Germinal center (tissue), 1 donor: Measurements from ENCODE around the gene SCUBE3.

ENCODE experiments used
- DNase-seq: peaks from one replicate; pipeline ENCODE4 v3.0.0; 2012; ENCODE audit warnings: mixed read lengths, low spot score

Gene SCUBE3

DNA sequence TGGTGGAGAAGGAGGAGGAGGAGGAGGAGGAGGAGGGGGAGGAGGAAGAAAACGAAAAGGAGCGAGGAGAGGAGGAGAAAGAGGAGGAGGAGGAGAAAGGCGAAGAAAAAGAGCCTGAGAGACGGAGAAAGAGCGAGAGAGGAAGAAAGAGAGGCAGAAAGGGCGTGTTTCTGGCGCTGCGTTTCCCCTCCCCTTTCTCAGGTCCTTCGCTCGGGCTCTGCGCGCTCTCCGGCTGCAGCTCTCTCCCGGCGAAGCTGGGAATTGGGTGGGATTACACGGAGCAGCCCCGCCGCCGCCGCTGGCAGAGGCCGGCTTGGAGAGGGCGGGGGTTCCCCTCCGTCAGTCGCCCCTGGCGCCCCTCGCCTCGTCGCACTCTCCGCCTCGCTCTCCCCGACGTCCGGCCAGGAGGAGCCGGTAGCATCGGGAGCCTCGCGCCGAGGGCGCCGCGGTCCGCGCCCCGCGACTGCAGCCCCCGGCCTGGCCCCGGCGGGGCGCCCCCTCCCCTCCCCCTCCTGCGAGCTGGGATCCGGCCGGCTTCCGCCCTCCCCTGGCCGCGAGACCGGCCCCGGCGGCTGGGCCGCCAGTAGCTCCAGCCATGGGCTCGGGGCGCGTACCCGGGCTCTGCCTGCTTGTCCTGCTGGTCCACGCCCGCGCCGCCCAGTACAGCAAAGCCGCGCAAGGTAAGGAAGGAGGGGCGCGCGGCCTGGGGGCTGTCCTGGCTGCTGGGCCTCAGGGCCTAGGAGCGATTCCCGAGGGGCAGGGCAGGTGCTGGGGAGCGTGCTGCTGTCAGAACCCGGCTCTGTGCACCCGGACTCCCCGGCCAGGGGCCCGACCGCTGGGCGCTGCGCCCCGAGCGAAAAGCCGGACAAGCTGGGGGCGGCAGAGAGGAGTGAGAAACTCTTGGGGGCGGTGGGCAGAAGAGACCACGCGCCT is at the start of gene SCUBE3:
TSS of gene SCUBE3 (plus strand) at position 133 of the 933 bp plus-strand sequence. CDS start at position 596, 463 bp downstream.
- DNase-seq, result peak; percentile 44

DNA sequence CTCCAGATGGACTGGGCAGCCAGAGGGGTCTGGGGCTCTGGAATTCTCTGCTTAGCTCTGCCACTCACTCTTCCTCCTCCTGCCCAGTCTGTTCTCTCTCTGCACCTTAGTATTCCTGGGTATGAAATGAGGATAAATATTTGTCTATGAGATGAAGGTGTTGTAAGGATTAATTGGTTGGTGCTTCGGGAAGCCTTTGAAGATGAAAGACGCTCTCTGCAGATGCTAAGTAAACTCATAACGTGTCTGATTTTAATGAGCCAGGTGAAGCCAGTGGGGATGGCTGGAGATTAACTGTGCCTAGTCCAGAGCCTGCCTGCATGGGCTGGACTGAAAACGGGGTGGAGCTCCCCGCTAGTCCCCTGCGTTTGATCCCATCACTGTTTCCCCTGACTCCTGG is 49.5 kb upstream of the SCUBE3 start:
- no peak for DNase-seq

DNA sequence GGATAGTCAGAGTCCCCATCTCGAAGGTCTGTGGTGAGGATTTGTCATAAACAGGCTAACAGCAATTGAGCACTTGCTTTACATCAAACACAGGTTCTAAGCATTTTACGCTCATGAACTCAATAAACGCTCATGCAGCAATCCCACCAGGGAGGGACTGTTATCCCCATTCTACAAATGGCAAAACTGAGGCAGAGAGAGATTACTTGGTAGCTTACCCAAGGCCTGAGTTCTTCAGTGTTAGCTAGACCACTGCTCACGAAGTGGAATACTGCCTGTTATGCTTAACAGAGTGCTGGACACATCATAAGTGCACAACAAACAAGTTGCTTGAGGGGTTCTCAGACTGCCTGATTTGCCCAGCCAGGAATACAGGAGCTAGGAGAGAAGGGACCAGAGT is 48.9 kb upstream of the SCUBE3 start:
- DNase-seq, result no peak

DNA sequence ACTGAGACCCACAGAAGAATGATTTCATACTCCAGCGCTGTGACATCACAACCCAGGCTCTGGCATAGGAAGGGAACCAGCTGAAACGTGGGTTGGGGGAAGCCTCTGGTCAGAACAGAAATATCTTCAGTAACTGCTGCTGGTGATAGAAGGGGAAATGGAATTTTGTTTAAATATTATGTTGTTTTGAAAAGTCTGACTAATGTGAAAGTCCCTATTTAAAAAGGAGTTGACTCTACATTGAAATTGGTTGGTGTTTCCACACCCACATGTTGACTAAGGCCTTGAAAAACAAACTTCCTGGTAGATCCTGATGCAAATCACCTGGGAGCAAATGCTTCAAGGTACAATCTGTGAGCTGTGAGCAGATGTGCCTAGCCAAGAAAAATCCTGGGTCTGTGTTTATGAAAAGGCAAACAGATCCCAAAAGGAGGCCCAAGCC is 48.1 kb upstream of the SCUBE3 start:
- DNase-seq, result no peak

DNA sequence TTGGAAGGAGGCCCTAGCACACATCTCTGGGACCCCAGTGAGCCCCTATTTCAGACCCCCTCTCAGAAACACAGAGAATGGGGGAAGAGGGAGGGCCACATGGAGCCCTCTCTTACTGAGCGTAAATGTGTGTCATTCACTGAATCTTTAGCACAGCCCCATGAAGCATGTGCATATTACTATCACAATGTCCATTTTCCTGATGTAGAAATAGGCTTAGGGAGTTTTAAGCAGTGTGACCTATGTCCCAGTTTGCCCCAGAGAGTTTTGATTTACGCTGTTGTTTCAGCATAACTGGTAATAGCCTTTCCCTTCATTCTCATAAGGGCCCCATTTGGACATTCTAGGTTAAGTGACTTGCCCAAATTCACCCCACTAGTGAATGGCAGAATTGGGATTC is 47.6 kb upstream of the SCUBE3 start:
- DNase-seq, result no peak

- no peak for DNase-seq
Observed at GRCh38 chr6:35166520-35166919, 47.2 kb upstream of the SCUBE3 start.

GRCh38 chr6:35167505-35167904 is 46.3 kb upstream of the SCUBE3 start:
- DNase-seq, result no peak

DNA sequence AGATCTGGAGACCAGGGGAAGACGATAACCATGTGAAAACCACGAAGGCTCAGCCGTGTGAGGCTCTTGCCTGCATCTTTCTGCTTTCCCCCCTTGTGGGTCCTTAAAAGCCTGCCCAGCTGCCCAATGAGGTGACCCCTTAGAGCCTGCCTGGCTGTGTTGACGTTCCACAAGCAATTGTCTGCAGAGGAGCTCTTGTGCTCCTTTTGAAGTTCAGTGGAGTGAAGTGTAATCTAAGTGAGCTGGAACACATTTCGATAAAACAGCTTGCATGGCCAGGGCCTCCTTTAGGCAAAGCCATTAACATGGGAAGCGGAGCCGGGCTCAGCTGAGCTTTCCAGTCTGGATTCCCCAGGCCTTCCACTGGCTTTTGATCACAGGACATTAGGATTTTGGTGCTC is 45.3 kb upstream of the SCUBE3 start:
- DNase-seq, result no peak

- DNase-seq, result no peak
Observed at GRCh38 chr6:35170166-35170565, 43.6 kb upstream of the SCUBE3 start.

DNA sequence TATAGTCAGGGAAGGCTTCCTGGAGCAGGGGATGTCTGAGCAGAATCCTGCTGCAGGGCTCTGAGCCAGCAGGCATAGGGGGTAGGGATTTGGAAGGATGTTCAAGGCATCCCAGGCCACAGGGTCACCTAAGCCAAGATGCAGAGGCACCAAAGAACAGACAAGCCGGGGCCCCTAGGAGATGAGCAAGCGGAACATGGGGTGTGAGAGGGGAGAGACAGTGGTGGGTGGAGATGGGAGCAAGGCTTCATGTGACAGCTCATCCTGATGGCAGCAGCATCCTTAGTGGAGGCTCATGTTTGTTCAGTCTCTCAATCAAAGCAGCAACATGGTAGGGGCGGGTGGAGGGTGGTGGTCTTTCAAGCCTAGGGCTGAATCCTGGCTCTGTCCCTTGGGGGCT is 42.9 kb upstream of the SCUBE3 start:
- no peak for DNase-seq

DNA sequence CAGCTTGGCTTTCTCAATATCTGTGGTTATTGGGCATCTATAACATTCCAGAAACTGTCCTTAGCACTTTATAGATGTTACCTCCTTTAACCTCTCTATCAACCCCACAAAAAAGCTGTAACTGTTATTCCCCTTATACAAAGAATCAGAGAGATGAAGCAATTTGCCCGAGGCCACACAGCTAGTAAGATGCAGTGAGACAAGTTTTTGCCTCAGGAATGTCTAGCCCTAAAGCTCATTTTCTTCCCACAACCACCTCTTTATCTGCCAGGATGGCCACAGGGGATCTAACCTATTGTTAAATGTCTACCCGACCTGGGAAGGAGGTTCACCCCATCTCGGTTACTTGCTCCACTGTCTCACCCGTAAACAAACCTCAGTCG is 40.7 kb upstream of the SCUBE3 start:
- no peak for DNase-seq

DNA sequence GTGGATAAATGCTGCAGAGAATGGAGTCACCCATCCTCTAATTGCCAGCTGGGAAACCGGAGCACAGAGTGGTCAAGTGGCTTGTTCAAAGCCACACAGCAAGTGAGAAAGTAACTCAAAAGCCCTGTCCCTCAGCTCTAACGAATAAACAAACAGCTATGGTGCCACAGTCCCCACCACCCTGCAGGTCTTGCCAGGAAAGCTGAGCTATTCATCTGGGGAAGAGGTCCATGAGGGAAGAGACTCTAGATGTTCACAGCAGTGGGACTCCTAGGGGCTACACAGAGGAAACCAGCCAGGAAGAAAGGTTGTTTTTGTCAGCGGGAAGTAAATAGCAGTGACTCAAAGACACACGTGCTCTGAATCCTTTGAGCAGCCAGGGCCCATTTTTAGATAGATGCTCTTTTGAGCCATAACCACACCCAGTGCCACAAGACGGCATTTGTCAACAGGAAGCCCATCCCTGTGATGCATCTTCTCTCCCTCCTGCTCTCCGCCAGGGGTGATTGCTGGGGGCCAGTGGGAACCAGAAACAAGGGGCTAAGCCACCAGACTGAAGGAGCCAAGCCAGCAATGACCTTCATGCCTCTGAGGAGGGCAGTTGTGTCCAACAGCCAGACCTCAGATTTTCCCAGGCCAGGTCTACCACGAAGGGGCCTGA is 40.2 kb upstream of the SCUBE3 start:
- DNase-seq, result no peak

DNA sequence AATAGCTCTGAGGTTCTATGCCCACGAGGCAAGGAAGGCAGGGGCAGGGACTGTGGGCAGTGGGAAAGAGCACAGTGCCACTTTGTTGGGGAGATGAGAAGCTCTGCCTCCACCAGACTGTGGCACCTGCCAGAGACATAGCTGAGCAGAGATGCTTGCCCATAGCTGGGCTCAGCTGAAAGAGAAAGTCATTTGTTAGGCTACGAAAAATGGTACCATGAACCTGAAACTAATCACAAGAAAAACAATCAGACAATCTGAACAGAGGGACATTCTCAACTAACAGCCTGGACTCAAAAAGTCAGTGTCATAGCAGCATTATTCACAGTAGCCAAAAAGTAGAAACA is 39.7 kb upstream of the SCUBE3 start:
- DNase-seq, result no peak

- no peak for DNase-seq
Observed at GRCh38 chr6:35174501-35174900, 39.3 kb upstream of the SCUBE3 start.

GRCh38 chr6:35176301-35177024 is 37.3 kb upstream of the SCUBE3 start:
- no peak for DNase-seq

GRCh38 chr6:35177157-35177556 is 36.6 kb upstream of the SCUBE3 start:
- no peak for DNase-seq

- DNase-seq, result no peak
Observed at GRCh38 chr6:35177596-35177995, 36.2 kb upstream of the SCUBE3 start.

- no peak for DNase-seq
Observed at GRCh38 chr6:35178012-35178411, 35.7 kb upstream of the SCUBE3 start.

- DNase-seq, result no peak
Observed at GRCh38 chr6:35178932-35179832, 34.6 kb upstream of the SCUBE3 start.

GRCh38 chr6:35179901-35180535 is 33.7 kb upstream of the SCUBE3 start:
- no peak for DNase-seq

DNA sequence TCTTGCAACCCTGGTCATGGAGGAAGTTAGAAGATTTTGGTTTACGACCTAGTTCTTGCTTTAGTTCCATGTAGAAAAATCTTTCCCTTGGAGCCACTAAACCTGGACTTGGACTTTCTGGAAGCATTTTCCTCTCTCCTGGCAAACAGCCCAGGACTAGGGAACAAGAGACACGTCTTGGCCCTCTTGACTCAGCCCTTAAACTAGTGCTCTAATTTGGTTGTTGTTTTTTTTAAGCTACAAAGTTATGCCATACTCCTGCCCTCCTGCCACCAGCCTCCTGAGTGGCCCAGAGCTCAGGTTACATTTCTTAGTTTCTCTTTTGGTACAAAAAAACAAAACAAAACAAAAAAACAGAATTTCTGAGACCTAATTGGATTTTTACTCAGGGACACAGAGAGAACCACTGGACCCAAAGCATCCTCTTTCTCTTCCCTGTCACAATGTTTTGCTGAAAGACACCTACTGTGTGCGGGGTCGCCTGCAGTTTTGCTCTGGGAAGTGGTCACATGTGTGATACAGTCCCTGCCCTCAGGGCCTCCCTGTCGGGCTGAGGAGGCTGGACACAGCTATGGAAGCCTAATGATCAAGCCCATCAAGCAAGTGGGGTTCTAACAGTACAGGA is 32.3 kb upstream of the SCUBE3 start:
- no peak for DNase-seq
